Measurements from ENCODE around the gene KPNB1.

The KPNB1 gene

GRCh38 chr17:47624727-47625068, 25.0 kb upstream of the KPNB1 start:
- Histone ChIP-seq H3K27ac (ENCODE audit: low read depth, low read length) (no peak overlapping the region), H3K9ac (ENCODE audit: low read length) (no peak overlapping the region), H3K4me3 (ENCODE audit: low read length) (no peak overlapping the region), H3K4me1 (ENCODE audit: control insufficient read depth, insufficient read depth, low read length) (peaks cover 15% of the 10 kb centered on the region), H3K36me3 (ENCODE audit: control insufficient read depth, insufficient read depth, low read length) (peaks cover 7% of the 10 kb centered on the region), H3K27me3 (ENCODE audit: control insufficient read depth, insufficient read depth, low read length) (no peaks in the 10 kb centered on the region)

- H3K4me3 ChIP-seq (ENCODE audit: low read length) = no peak overlapping the region
- peaks cover 2% of the 10 kb centered on the region for H3K4me1 ChIP-seq (ENCODE audit: control insufficient read depth, insufficient read depth, low read length)
- H3K27me3 ChIP-seq (ENCODE audit: control insufficient read depth, insufficient read depth, low read length) = no peaks in the 10 kb centered on the region
- H3K27ac ChIP-seq (ENCODE audit: low read depth, low read length) = no peak overlapping the region
- H3K9ac ChIP-seq (ENCODE audit: low read length) = no peak overlapping the region
- peaks cover 3% of the 10 kb centered on the region for H3K36me3 ChIP-seq (ENCODE audit: control insufficient read depth, insufficient read depth, low read length)
These were observed 21.6 kb upstream of the KPNB1 start for GRCh38 chr17:47628014-47628566.

GRCh38 chr17:47629826-47630225, 19.9 kb upstream of the KPNB1 start:
- Histone ChIP-seq H3K36me3 (ENCODE audit: control insufficient read depth, insufficient read depth, low read length) (peaks cover under 1% of the 10 kb centered on the region), H3K9ac (ENCODE audit: low read length) (no peak overlapping the region), H3K27me3 (ENCODE audit: control insufficient read depth, insufficient read depth, low read length) (no peaks in the 10 kb centered on the region), H3K27ac (ENCODE audit: low read depth, low read length) (no peak overlapping the region), H3K4me1 (ENCODE audit: control insufficient read depth, insufficient read depth, low read length) (peaks cover 2% of the 10 kb centered on the region), H3K4me3 (ENCODE audit: low read length) (no peak overlapping the region)

GRCh38 chr17:47630614-47631013, 19.1 kb upstream of the KPNB1 start:
- Histone ChIP-seq H3K36me3 (ENCODE audit: control insufficient read depth, insufficient read depth, low read length) (no peaks in the 10 kb centered on the region), H3K4me3 (ENCODE audit: low read length) (no peak overlapping the region), H3K4me1 (ENCODE audit: control insufficient read depth, insufficient read depth, low read length) (peaks cover 2% of the 10 kb centered on the region), H3K9ac (ENCODE audit: low read length) (no peak overlapping the region), H3K27me3 (ENCODE audit: control insufficient read depth, insufficient read depth, low read length) (no peaks in the 10 kb centered on the region), H3K27ac (ENCODE audit: low read depth, low read length) (no peak overlapping the region)

- H3K4me1 ChIP-seq (ENCODE audit: control insufficient read depth, insufficient read depth, low read length) = no peaks in the 10 kb centered on the region
- H3K27me3 ChIP-seq (ENCODE audit: control insufficient read depth, insufficient read depth, low read length) = no peaks in the 10 kb centered on the region
- H3K27ac ChIP-seq (ENCODE audit: low read depth, low read length) = no peak overlapping the region
- H3K9ac ChIP-seq (ENCODE audit: low read length) = no peak overlapping the region
- no peaks in the 10 kb centered on the region for H3K36me3 ChIP-seq (ENCODE audit: control insufficient read depth, insufficient read depth, low read length)
- H3K4me3 ChIP-seq (ENCODE audit: low read length) = no peak overlapping the region
These were observed 16.7 kb upstream of the KPNB1 start for GRCh38 chr17:47632991-47633390.

- Histone ChIP-seq H3K36me3 (ENCODE audit: control insufficient read depth, insufficient read depth, low read length) (no peaks in the 10 kb centered on the region), H3K27me3 (ENCODE audit: control insufficient read depth, insufficient read depth, low read length) (no peaks in the 10 kb centered on the region), H3K9ac (ENCODE audit: low read length) (no peak overlapping the region), H3K4me1 (ENCODE audit: control insufficient read depth, insufficient read depth, low read length) (no peaks in the 10 kb centered on the region), H3K4me3 (ENCODE audit: low read length) (no peak overlapping the region), H3K27ac (ENCODE audit: low read depth, low read length) (no peak overlapping the region)
These were observed 15.7 kb upstream of the KPNB1 start for GRCh38 chr17:47633996-47634395.

GRCh38 chr17:47634870-47635269, 14.8 kb upstream of the KPNB1 start:
- Histone ChIP-seq H3K9ac (ENCODE audit: low read length) (no peak overlapping the region), H3K27me3 (ENCODE audit: control insufficient read depth, insufficient read depth, low read length) (no peaks in the 10 kb centered on the region), H3K27ac (ENCODE audit: low read depth, low read length) (no peak overlapping the region), H3K36me3 (ENCODE audit: control insufficient read depth, insufficient read depth, low read length) (no peaks in the 10 kb centered on the region), H3K4me3 (ENCODE audit: low read length) (no peak overlapping the region), H3K4me1 (ENCODE audit: control insufficient read depth, insufficient read depth, low read length) (no peaks in the 10 kb centered on the region)

GRCh38 chr17:47635734-47636133, 14.0 kb upstream of the KPNB1 start:
- Histone ChIP-seq H3K27me3 (ENCODE audit: control insufficient read depth, insufficient read depth, low read length) (no peaks in the 10 kb centered on the region), H3K27ac (ENCODE audit: low read depth, low read length) (no peak overlapping the region), H3K4me1 (ENCODE audit: control insufficient read depth, insufficient read depth, low read length) (no peaks in the 10 kb centered on the region), H3K4me3 (ENCODE audit: low read length) (no peak overlapping the region), H3K36me3 (ENCODE audit: control insufficient read depth, insufficient read depth, low read length) (no peaks in the 10 kb centered on the region), H3K9ac (ENCODE audit: low read length) (no peak overlapping the region)

- Histone ChIP-seq H3K9ac (ENCODE audit: low read length) (no peak overlapping the region), H3K27me3 (ENCODE audit: control insufficient read depth, insufficient read depth, low read length) (no peaks in the 10 kb centered on the region), H3K4me3 (ENCODE audit: low read length) (no peak overlapping the region), H3K36me3 (ENCODE audit: control insufficient read depth, insufficient read depth, low read length) (no peaks in the 10 kb centered on the region), H3K27ac (ENCODE audit: low read depth, low read length) (no peak overlapping the region), H3K4me1 (ENCODE audit: control insufficient read depth, insufficient read depth, low read length) (no peaks in the 10 kb centered on the region)
These were observed 13.3 kb upstream of the KPNB1 start for GRCh38 chr17:47636273-47637030.

- Histone ChIP-seq H3K9ac (ENCODE audit: low read length) (no peak overlapping the region), H3K4me1 (ENCODE audit: control insufficient read depth, insufficient read depth, low read length) (no peaks in the 10 kb centered on the region), H3K27ac (ENCODE audit: low read depth, low read length) (no peak overlapping the region), H3K4me3 (ENCODE audit: low read length) (no peak overlapping the region), H3K27me3 (ENCODE audit: control insufficient read depth, insufficient read depth, low read length) (no peaks in the 10 kb centered on the region), H3K36me3 (ENCODE audit: control insufficient read depth, insufficient read depth, low read length) (no peaks in the 10 kb centered on the region)
These were observed 10.8 kb upstream of the KPNB1 start for GRCh38 chr17:47638903-47639302.

- H3K4me1 ChIP-seq (ENCODE audit: control insufficient read depth, insufficient read depth, low read length) = no peaks in the 10 kb centered on the region
- no peaks in the 10 kb centered on the region for H3K36me3 ChIP-seq (ENCODE audit: control insufficient read depth, insufficient read depth, low read length)
- no peaks in the 10 kb centered on the region for H3K27me3 ChIP-seq (ENCODE audit: control insufficient read depth, insufficient read depth, low read length)
- no peak overlapping the region for H3K4me3 ChIP-seq (ENCODE audit: low read length)
- H3K27ac ChIP-seq (ENCODE audit: low read depth, low read length) = no peak overlapping the region
- no peak overlapping the region for H3K9ac ChIP-seq (ENCODE audit: low read length)
These were observed 9.6 kb upstream of the KPNB1 start for GRCh38 chr17:47640076-47640475.

GRCh38 chr17:47641202-47641601, 8.5 kb upstream of the KPNB1 start:
- Histone ChIP-seq H3K27me3 (ENCODE audit: control insufficient read depth, insufficient read depth, low read length) (no peaks in the 10 kb centered on the region), H3K4me3 (ENCODE audit: low read length) (no peak overlapping the region), H3K4me1 (ENCODE audit: control insufficient read depth, insufficient read depth, low read length) (no peaks in the 10 kb centered on the region), H3K9ac (ENCODE audit: low read length) (no peak overlapping the region), H3K27ac (ENCODE audit: low read depth, low read length) (no peak overlapping the region), H3K36me3 (ENCODE audit: control insufficient read depth, insufficient read depth, low read length) (no peaks in the 10 kb centered on the region)

- no peaks in the 10 kb centered on the region for H3K4me1 ChIP-seq (ENCODE audit: control insufficient read depth, insufficient read depth, low read length)
These were observed 6.6 kb upstream of the KPNB1 start for GRCh38 chr17:47643116-47643515.

More at GRCh38 chr17:47643116-47643515, 6.6 kb upstream of the KPNB1 start:
- H3K4me3 ChIP-seq (ENCODE audit: low read length) = no peak overlapping the region
- H3K36me3 ChIP-seq (ENCODE audit: control insufficient read depth, insufficient read depth, low read length) = no peaks in the 10 kb centered on the region
- no peak overlapping the region for H3K9ac ChIP-seq (ENCODE audit: low read length)
- H3K27me3 ChIP-seq (ENCODE audit: control insufficient read depth, insufficient read depth, low read length) = no peaks in the 10 kb centered on the region
- no peak overlapping the region for H3K27ac ChIP-seq (ENCODE audit: low read depth, low read length)

Measured in rectal smooth muscle tissue (tissue), 1 donor.